Astrocyte of the spinal cord (primary cell): ENCODE measurements around the gene GIPC2.
A peak's percentile ranks its signal among the peaks of the same experiment; 100 is the strongest.

ENCODE experiments used
- DNase-seq: peaks from one replicate; pipeline ENCODE4 v3.0.0; 2011; ENCODE audit warnings: low read depth, low spot score
- H3K4me3 ChIP-seq: 2 replicates; pipeline ENCODE4 v1.5.1; 2011; ENCODE audit warnings: low read depth, mild to moderate bottlenecking, low read length, moderate library complexity
- CTCF ChIP-seq: IDR thresholded peaks from 2 replicates; pipeline ENCODE4 v1.5.1; 2012; ENCODE audit warnings: low read depth, mild to moderate bottlenecking, low read length, inconsistent platforms
- in situ Hi-C: cut with HindIII; loops from 2 replicates; pipeline ENCODE4 v1.10.0; 2017; ENCODE audit warnings: low sequenced_read_pairs

GIPC2 gene

GRCh38 chr1:78143152-78143551 lies 97.4 kb downstream of the GIPC2 start:
- no peak for TF ChIP-seq CTCF
- DNase-seq = no peak
- no peak overlapping the region for H3K4me3 ChIP-seq
- in situ Hi-C loops = no loop called here

- DNase-seq = no peak
- no peak for TF ChIP-seq CTCF
- in situ Hi-C loops = no loop called here
- no peak overlapping the region for H3K4me3 ChIP-seq
Measured at GRCh38 chr1:78143673-78144072, 97.9 kb downstream of the GIPC2 start.

- H3K4me3 ChIP-seq = no peak overlapping the region
- peak; percentile 84 for TF ChIP-seq CTCF
- DNase-seq = peak; percentile 85
- in situ Hi-C loops = no loop called here
Measured at GRCh38 chr1:78145105-78145580, 99.4 kb downstream of the GIPC2 start.

GRCh38 chr1:78146205-78146771 lies 100.5 kb downstream of the GIPC2 start:
- peak; percentile 17 for DNase-seq
- H3K4me3 ChIP-seq = no peak overlapping the region
- in situ Hi-C loops = no loop called here
- TF ChIP-seq CTCF = no peak

GRCh38 chr1:78147031-78147430 lies 101.3 kb downstream of the GIPC2 start:
- H3K4me3 ChIP-seq = no peak overlapping the region
- no peak for TF ChIP-seq CTCF
- no peak for DNase-seq
- in situ Hi-C loops = no loop called here

GRCh38 chr1:78153092-78153736 lies 107.4 kb downstream of the GIPC2 start:
- no peak overlapping the region for H3K4me3 ChIP-seq
- DNase-seq = no peak
- TF ChIP-seq CTCF = no peak
- in situ Hi-C loops = no loop called here
